Measurements from ENCODE around the gene RAB3A. TPM values are rescaled to one million over a fixed set of nuclear protein-coding genes. Genes with fewer than 3 reads are reported as not detected.

The RAB3A gene
- total RNA-seq, 1 donor from 2014 or later: 5.6 TPM

DNA sequence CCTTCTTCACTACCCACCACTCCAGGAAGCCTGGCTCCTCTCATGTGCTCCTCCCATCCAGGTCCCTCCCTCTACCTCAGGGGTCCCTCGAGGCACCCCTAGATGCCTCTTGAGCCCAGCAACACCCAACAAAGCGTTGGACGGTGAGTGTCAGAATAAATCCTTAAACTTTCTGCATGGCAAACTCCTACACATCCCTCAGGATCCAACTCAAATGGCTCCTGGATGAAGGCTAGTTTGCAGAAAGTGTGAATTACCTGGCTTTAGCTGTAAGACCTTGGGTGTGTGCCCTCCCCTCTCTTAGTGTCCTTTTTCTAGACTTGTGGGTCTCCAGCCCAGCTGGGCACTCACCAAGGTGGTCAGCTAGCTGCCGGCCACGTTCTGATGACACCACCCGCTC, 5.5 kb downstream of the RAB3A start:
- Histone ChIP-seq H3K9me3 (no peaks in the 10 kb centered on the region), H3K27me3 (no peaks in the 10 kb centered on the region), H3K27ac (no peak overlapping the region), H3K4me3 (no peak overlapping the region), H3K36me3 (peaks cover 0 to 30% of the 10 kb centered on the region in 2 donors), H3K4me1 (peaks cover 31% of the 10 kb centered on the region)
- TF ChIP-seq POLR2AphosphoS5 (IDR thresholded peaks at IDR 0.05; ENCODE audit: insufficient read depth in 1 of 2, low read depth in 1 of 2) (no peak), POLR2A (IDR thresholded peaks at IDR 0.05) (no peak)
- TF ChIP-seq, protein P1, sequence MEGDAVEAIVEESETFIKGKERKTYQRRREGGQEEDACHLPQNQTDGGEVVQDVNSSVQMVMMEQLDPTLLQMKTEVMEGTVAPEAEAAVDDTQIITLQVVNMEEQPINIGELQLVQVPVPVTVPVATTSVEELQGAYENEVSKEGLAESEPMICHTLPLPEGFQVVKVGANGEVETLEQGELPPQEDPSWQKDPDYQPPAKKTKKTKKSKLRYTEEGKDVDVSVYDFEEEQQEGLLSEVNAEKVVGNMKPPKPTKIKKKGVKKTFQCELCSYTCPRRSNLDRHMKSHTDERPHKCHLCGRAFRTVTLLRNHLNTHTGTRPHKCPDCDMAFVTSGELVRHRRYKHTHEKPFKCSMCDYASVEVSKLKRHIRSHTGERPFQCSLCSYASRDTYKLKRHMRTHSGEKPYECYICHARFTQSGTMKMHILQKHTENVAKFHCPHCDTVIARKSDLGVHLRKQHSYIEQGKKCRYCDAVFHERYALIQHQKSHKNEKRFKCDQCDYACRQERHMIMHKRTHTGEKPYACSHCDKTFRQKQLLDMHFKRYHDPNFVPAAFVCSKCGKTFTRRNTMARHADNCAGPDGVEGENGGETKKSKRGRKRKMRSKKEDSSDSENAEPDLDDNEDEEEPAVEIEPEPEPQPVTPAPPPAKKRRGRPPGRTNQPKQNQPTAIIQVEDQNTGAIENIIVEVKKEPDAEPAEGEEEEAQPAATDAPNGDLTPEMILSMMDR (IDR thresholded peaks at IDR 0.05): no peak
- intact Hi-C loops (cut with DNase I): no loop called here
- no peak for DNase-seq (ENCODE audit: extremely low spot score in 2 of 2)

DNA sequence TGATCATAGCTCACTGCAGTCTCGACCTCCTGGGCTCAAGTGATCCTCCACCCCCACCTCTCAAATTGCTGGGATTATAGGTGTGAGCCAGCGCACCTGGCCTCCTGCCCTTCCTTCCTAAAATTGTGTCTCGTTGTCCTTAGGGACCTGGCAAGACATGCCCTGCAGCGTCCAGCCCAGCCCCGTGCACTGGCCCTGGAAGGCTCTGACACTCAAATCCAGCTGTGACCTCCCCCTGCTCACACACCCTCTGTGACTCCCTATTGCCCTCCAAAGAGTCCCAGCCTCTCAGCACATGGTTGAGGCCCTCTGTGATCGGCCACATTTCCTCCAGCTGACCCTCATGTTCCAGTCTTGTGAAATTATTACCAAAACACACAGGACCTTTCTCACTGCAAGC, 5.9 kb downstream of the RAB3A start:
- H3K4me1 ChIP-seq: peaks cover 28% of the 10 kb centered on the region
- intact Hi-C loops (cut with DNase I): no loop called here
- H3K27ac ChIP-seq: no peak overlapping the region
- no peak for DNase-seq (ENCODE audit: extremely low spot score in 2 of 2)
- H3K27me3 ChIP-seq: no peaks in the 10 kb centered on the region
- peaks cover 0 to 30% of the 10 kb centered on the region in 2 donors for H3K36me3 ChIP-seq
- TF ChIP-seq, protein P1 (IDR thresholded peaks at IDR 0.05): no peak
- TF ChIP-seq POLR2AphosphoS5 (IDR thresholded peaks at IDR 0.05; ENCODE audit: insufficient read depth in 1 of 2, low read depth in 1 of 2) (no peak), POLR2A (IDR thresholded peaks at IDR 0.05) (no peak)
- no peak overlapping the region for H3K4me3 ChIP-seq
- no peaks in the 10 kb centered on the region for H3K9me3 ChIP-seq

DNA sequence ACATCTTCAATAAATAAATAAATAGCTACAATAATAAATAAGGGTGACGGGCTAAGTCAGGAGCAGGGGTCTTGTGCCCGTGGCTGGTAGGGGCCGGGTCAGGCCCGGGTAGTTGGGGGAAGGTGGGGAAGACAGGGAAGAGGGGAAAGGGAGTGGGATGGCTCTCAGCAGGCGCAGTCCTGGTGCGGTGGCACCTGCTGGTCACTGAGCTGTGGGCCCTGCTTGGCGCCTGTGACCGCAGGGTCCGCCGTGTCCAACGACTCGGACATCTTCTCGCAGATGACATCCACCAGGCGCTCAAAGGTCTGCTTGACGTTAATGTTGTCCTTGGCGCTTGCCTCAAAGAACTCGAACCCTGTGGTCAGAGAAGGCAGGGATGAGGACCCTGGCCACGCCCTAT, 6.5 kb downstream of the RAB3A start:
- H3K4me1 ChIP-seq: peaks cover 22% of the 10 kb centered on the region
- H3K36me3 ChIP-seq: peaks cover 0 to 30% of the 10 kb centered on the region in 2 donors
- no peaks in the 10 kb centered on the region for H3K9me3 ChIP-seq
- no peaks in the 10 kb centered on the region for H3K27me3 ChIP-seq
- peak in 1 of 2 donors; percentile 67 for DNase-seq (ENCODE audit: extremely low spot score in 2 of 2)
- no peak overlapping the region for H3K27ac ChIP-seq
- TF ChIP-seq POLR2A (IDR thresholded peaks at IDR 0.05) (no peak), POLR2AphosphoS5 (IDR thresholded peaks at IDR 0.05; ENCODE audit: insufficient read depth in 1 of 2, low read depth in 1 of 2) (no peak)
- TF ChIP-seq, protein P1 (IDR thresholded peaks at IDR 0.05): no peak
- no peak overlapping the region for H3K4me3 ChIP-seq
- intact Hi-C loops (cut with DNase I): no loop called here

DNA sequence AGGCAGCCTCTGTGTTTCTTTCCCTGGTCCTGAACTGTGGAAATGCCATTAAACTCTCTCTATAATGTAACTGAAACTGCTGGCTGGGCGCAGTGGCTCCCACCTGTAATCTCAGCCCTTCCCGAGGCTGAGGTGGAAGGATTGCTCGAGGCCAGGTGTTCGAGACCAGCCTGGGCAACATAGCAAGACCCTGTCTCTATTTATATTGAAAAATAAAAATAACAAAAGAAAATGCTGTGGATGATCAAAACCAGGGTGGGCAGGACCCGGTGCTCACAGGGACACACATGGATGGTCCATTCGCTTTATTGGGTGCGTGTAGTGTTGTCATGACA, 7.4 kb downstream of the RAB3A start:
- TF ChIP-seq, protein P1 (IDR thresholded peaks at IDR 0.05): no peak
- TF ChIP-seq POLR2A (IDR thresholded peaks at IDR 0.05) (no peak), POLR2AphosphoS5 (IDR thresholded peaks at IDR 0.05; ENCODE audit: insufficient read depth in 1 of 2, low read depth in 1 of 2) (no peak)
- no peaks in the 10 kb centered on the region for H3K9me3 ChIP-seq
- peaks cover 25% of the 10 kb centered on the region for H3K4me1 ChIP-seq
- no peaks in the 10 kb centered on the region for H3K27me3 ChIP-seq
- intact Hi-C loops (cut with DNase I): no loop called here
- no peak overlapping the region for H3K4me3 ChIP-seq
- peak in 1 of 2 donors; percentile 92 for DNase-seq (ENCODE audit: extremely low spot score in 2 of 2)
- no peak overlapping the region for H3K27ac ChIP-seq
- peaks cover 0 to 30% of the 10 kb centered on the region in 2 donors for H3K36me3 ChIP-seq

DNA sequence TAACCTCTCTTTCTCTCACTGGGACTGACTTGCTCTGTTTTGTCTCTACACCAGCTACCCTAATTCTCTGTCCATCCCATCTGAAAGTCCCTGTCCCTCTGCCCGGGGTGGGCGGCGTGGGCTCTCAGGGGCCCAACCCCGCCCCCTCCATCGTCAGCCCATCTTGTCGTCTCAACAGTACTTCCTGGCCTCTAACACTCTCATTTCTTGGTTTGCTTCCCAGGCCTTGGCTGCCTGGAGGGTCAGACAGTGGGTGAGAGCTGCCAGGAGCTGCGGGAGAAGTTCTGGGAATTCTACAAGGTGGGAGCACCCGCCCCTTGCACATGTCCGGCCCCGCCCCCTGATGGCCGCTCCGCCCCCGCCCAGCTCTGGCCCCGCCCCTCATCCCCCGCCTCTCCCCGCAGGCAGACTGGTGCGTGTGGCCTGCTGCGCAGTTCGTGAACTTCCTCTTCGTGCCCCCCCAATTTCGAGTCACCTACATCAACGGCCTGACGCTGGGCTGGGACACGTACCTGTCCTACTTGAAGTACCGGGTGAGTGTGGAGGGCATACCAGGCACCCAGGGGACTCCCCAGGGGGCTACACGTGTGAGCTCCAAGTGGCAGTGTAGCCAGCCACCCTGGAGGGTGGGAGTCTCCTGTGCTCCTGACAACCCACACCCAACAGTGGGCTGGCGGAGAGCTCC, 9.1 kb downstream of the RAB3A start:
- intact Hi-C loops (cut with DNase I): no loop called here

More for the DNA sequence above, 9.1 kb downstream of the RAB3A start:
- peaks cover 25% of the 10 kb centered on the region for H3K4me1 ChIP-seq
- DNase-seq (ENCODE audit: extremely low spot score in 2 of 2): no peak
- H3K27ac ChIP-seq: no peak overlapping the region
- H3K36me3 ChIP-seq: peaks cover 0 to 30% of the 10 kb centered on the region in 2 donors
- H3K27me3 ChIP-seq: no peaks in the 10 kb centered on the region
- no peak for TF ChIP-seq POLR2AphosphoS5 (IDR thresholded peaks at IDR 0.05; ENCODE audit: insufficient read depth in 1 of 2, low read depth in 1 of 2)
- no peak for TF ChIP-seq POLR2A (IDR thresholded peaks at IDR 0.05)
- TF ChIP-seq, protein P1 (IDR thresholded peaks at IDR 0.05): no peak
- no peaks in the 10 kb centered on the region for H3K9me3 ChIP-seq
- H3K4me3 ChIP-seq: peak overlapping the region; percentile 28 to 96

Data from vagina (tissue), 2 donors.